CD4-positive, alpha-beta T cell treated with Interleukin-1 beta for 1 hour (primary cell): Measurements from ENCODE around the gene MRPS18A.
A peak's percentile ranks its signal among the peaks of the same experiment; 100 is the strongest.
"Not testable (repeated sequence)": the region's sequence is repeated elsewhere in the genome, so short reads cannot be mapped to it uniquely, and the experiment has no call there.

Experiments used
- DNase-seq, 2 donors: peaks; one replicate each; pipeline ENCODE4 v3.0.0-alpha.2; 2020 to 2022

MRPS18A gene

GRCh38 chr6:43716099-43716498 is 28.5 kb upstream of the MRPS18A start:
- no peak for DNase-seq

DNA sequence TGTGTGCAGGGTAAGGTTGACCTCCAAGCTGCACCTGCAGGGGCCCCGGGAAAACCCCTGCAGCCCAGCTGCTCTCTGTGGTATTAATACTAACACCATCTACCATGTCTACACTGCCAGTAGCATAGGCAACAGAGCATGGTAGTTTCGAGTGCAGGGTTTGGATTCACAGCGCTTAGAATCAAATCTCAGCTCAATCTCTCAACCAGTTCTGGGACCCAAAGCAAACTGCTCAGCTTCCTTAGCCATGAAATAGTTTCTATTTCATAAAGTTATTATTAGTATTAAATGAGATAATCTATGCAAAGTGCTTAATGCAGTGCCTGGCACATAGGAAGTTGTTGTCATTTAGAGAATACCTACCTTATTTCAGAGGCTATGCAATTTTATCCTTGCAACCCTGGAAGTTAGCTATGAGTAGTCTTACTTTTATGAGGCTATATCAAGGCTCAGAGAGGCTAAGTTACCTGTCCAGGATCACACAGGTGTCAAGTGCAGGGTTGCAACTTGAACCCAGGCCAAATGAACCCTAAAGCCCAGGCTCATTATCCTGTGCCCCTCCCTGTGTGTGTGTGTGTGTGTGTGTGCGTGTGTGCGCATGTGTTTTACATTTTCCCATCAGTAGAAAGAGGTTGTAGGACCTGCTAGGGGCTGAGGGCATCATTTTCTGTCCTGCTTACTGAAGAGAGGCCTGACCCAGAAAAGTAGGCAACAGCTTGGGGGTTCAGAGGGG is 27.6 kb upstream of the MRPS18A start:
- DNase-seq, result peak in 1 of 2 donors; percentile 63

- DNase-seq, result peak in 1 of 2 donors; percentile 8
Measured at GRCh38 chr6:43714311-43715055, 26.9 kb upstream of the MRPS18A start.

DNA sequence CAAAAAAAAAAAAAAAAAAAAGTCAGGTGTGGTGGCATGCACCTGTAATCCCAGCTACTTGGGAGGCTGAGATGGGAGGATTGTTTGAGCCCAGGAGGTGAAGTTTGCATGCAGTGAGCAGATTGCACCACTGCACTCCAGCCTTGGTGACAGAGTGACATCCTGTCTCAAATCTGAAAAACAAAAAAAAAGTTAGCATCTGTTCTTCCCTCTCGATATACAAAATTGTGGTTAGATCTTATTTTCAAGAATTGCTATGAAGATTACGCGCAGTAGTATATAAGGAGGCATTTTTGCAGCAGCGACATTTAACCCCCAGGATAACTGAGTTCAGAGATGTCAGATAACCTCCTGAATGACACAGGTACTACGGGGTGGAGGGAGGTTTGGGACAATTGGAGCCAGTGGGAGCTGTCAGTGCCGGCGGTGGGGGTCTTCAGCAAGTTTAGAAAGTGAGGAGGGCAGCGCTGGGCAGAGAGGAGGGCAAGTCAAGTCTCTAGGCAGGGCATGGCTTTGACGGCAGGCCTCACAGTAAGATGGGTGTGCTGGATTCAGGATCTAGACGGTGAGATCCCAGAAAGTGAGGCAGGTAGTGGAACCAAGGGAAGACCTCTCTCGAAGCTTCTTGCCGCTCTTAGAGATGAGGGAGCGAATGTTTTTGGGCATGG is 26.2 kb upstream of the MRPS18A start:
- no peak for DNase-seq

DNA sequence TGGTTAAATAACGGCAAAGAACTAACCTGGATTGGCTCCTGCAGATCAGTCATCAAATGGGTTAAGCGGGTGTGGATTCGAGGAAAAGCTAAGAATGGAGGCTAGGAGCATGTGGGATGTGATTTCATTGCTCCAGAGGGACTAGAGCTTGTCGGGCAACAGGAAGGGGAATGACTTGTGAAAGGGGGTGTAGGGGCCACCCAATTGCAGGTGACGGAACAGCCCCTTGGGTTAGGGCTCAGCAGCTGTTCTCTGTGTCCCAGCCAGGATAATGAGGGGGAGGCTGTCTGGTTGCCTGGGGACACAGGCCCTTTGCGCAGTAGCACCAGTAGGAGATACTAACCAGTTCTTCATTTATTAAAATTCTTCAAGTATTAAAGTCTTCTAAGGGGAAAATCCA is 25.0 kb upstream of the MRPS18A start:
- DNase-seq, result no peak

GRCh38 chr6:43710576-43710975 is 23.0 kb upstream of the MRPS18A start:
- DNase-seq, result no peak

DNA sequence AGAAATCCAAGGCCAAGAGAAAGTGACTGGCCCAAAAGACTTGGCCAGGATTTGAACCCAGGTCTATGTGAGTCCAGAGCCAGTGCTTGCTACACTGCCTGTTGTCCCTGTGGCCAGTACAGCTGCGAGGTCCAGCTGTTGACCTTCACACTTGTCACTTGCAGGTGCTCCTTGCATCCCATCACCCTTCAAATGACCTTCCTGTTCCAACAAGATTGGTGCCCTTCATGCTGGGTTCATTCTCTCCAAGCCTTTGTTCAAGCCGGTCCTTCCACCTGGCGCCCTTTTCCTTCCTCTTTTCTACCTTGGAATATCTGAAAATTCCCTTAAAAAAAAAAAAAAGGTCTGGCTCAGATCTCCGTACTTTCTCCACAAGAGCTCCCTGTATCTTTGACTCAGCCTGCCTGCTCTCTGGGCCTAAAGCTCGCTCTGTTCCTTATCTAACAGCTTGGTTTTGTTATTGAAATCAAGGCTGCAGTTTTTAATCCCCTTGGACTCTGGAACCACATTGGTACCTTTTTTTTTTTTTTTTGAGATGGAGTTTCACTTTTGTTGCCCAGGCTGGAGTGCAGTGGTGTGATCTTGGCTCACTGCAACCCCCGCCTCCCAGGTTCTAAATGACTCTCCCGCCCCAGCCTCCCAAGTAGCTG is 22.2 kb upstream of the MRPS18A start:
- DNase-seq, result no peak

GRCh38 chr6:43708860-43709653 is 21.5 kb upstream of the MRPS18A start:
- no peak for DNase-seq

GRCh38 chr6:43707767-43708166 is 20.2 kb upstream of the MRPS18A start:
- DNase-seq, result no peak

- DNase-seq, result no peak
Measured at GRCh38 chr6:43707269-43707668, 19.7 kb upstream of the MRPS18A start.

DNA sequence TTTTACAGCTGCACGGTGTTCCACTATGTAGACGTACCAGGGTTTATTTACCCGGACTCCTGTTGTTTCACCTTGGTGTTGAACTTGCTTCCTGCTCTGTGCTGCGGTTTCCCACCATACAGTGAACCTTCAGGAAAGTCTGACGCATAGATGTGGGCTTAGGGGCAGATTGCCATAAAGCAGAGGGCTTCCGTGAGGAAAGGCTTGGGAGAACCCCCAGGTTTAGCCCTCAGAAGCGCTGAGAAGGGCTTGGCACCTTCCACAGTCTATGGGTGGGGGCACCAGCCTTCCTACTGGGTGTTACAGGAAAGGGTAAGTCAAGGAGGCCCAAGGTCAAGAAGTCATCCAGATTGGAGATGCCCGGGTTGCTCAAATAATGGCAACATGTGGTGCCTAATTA is 19.2 kb upstream of the MRPS18A start:
- no peak for DNase-seq

- DNase-seq, result no peak
Measured at GRCh38 chr6:43705996-43706395, 18.4 kb upstream of the MRPS18A start.

- DNase-seq, result peak in 1 of 2 donors; percentile 16
Measured at GRCh38 chr6:43703512-43704429, 16.2 kb upstream of the MRPS18A start.

DNA sequence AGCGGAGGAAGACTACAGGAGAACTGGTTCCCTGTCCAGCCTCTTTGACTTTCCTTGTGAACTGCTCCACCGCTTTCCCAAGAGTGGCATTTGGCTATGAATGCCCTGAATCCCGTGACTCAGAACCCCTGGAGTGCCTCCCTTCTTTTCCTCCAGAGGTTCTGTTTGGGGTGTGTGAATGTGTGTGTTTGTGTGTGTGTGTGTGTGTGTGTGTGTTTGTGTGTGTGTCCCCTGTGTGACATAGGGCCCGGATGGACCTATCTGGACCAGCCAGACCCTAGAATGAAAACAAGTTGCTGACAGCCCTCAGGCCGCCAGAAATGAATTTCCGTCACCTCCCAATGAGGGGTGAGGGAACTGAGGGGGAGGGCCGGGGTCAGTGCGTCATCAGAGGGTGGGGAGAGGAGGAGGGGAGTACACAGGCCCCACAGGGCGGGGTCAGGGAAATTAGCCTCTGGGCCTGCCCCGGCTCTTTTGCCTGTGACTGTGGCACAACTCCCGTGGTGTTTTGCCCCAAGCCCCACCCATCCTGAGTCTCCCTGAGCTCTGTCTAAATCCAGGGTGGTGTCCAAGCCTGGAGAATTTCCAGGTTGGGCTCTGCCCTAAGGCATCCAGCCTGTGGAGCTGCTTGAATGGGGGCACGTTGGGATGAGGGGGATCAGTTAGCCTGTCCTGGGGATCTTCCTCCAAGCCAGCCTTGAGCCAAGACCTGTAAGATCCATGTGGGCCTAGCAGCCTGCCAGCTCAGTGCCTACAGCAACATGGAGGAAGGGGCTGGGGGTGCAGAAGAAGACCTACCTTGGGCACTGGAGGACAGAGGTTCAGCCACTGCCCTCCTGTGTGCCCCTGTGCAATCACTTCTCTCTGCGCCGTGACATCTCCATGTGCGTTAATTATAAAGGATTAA is 15.2 kb upstream of the MRPS18A start:
- DNase-seq, result peak in 1 of 2 donors; percentile 71

DNA sequence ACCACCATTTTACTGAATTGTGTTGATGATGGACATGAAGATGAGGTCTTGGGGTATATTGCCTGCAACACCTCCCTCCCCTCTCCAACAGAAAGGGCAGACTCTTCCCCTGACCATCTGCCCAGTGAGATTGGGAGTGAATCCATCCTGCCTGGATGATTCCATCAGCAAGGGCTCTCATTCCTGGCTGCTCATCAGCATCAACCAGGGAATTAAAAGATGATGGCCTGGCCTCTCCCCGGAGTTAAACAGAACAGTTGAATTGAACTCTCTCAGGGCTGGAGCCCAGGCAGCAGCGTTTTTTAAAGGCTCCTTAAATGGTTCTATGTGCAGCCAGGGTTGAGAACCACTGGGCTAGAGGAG is 14.6 kb upstream of the MRPS18A start:
- no peak for DNase-seq

DNA sequence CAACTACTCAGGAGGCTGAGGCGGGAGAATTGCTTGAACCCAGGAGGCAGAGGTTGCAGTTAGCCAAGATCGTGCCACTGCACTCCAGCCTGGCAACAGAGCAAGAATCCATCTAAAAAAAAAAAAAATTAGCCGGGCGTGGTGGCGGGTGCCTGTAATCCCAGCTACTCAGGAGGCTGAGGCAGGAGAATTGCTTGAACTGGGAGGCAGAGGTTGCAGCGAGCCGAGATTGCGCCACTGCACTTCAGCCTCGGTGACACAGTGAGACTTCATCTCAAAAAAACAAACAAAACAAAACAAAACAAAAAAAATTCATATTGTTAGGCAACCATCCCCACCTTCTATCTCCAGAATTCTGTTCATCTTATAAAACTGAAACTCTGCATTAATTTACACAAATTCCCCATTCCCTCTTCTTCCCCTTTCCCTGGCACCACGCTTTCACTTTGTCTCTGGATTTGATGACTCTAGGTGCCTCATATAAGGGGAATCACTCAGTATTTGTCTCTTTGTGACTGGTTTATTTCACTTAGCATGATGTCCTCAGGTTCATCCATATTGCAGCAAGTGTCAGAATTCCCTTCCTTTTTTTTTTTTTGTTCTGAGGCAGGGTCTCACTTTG is 13.5 kb upstream of the MRPS18A start:
- not testable (repeated sequence) for DNase-seq

- DNase-seq, result no peak
Measured at GRCh38 chr6:43699564-43700186, 12.1 kb upstream of the MRPS18A start.

GRCh38 chr6:43698584-43699349 is 11.2 kb upstream of the MRPS18A start:
- no peak for DNase-seq

GRCh38 chr6:43697421-43697820 is 9.8 kb upstream of the MRPS18A start:
- DNase-seq, result no peak
